Activated T-helper 9 cell treated with anti-CD3 and anti-CD28 coated beads, Interleukin-2, amount 50 U/mL, for 16 hours (primary cell): Measurements from ENCODE around the gene PARD6G.

ENCODE experiments used
- DNase-seq: peaks from one replicate; pipeline ENCODE4 v3.0.0-alpha.2; 2020; ENCODE audit warnings: low read depth

The PARD6G gene

DNA sequence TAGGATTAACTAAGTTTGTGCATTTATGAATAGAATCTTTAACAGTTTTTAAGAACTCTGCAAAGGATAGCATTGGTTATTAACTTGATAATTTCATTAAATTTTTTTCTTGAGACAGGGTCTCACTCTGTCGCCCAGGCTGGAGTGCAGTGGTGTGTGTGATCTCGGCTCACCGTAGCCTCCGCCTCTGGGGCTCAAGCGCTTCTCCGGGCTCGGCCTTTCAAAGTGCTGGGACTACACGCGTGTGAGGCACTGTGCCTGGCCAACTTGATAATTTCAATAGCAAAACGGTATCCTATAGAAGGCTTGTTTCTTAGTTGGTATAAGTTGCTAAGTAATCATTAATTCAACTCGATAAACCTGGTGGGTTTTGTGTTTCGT, 100.3 kb downstream of the PARD6G start:
- no peak for DNase-seq

DNA sequence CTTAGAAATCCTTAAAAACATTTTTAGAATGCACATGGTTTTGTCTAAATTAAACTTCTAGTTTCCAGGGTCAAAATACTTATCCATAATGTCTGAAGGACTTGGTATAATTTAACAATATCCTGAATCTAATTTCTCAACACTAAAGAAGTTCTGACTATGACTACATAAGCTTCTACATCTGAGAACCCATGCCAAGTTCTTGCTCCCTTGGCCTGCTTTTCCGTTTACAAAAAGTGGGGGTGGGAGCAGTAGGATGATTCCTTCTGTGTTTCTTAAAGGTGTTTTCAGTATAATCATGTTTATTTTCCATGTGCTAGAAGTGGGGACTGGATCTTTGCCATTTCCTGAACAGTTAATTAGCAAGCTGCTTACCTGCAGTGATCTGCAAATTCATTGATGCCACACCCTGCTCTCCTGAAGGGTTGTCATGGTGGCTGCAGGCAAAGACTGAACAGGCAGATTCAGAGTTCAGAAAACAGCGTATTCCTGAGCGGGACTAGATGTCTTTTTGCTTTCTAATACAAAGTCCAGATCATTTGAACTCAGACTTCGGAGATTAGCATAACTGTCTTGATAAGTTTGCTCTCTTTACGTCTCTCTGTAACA, 102.0 kb downstream of the PARD6G start:
- DNase-seq: no peak

GRCh38 chr18:80143881-80144280, 103.4 kb downstream of the PARD6G start:
- DNase-seq: no peak

- no peak for DNase-seq
Observed at GRCh38 chr18:80140455-80140985, 106.8 kb downstream of the PARD6G start.

DNA sequence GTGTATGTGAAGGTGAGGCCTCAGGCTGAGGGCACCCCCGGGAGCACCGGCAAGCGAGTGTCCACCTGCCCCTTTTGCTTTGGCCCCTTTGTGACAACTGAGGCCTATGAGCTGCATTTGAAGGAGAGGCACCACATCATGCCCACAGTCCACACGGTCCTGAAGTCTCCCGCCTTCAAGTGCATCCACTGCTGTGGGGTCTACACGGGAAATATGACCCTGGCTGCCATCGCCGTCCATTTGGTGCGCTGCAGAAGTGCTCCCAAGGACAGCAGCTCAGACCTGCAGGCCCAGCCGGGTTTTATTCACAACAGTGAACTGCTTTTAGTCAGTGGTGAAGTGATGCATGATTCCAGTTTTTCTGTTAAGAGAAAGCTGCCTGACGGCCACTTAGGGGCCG, 109.3 kb downstream of the PARD6G start:
- DNase-seq: no peak

DNA sequence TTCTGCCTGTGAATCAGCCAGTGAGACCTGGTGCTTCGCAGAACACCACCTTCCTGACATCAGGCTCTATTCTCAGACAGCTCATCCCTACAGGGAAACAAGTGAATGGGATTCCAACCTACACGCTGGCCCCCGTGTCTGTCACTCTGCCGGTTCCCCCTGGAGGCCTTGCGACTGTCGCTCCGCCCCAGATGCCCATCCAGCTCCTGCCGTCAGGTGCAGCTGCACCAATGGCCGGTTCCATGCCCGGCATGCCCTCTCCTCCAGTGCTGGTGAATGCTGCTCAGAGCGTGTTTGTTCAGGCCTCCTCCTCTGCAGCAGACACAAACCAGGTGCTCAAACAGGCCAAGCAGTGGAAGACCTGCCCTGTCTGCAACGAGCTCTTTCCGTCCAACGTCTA, 110.2 kb downstream of the PARD6G start:
- no peak for DNase-seq

DNA sequence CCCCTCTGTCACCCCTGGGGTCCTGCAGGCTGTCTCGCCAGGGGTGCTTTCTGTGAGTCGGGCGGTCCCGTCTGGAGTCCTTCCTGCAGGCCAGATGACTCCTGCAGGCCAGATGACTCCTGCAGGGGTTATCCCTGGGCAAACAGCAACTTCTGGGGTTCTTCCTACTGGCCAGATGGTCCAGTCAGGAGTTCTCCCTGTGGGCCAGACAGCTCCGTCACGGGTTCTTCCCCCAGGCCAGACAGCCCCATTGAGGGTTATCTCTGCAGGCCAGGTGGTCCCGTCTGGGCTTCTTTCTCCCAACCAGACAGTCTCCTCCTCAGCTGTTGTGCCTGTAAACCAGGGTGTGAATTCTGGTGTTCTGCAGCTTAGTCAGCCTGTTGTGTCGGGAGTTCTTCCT, 110.6 kb downstream of the PARD6G start:
- DNase-seq: no peak

- DNase-seq: no peak
Observed at GRCh38 chr18:80135136-80135535, 112.2 kb downstream of the PARD6G start.

- no peak for DNase-seq
Observed at GRCh38 chr18:80133124-80133523, 114.2 kb downstream of the PARD6G start.

- DNase-seq: no peak
Observed at GRCh38 chr18:80132180-80132812, 115.0 kb downstream of the PARD6G start.

DNA sequence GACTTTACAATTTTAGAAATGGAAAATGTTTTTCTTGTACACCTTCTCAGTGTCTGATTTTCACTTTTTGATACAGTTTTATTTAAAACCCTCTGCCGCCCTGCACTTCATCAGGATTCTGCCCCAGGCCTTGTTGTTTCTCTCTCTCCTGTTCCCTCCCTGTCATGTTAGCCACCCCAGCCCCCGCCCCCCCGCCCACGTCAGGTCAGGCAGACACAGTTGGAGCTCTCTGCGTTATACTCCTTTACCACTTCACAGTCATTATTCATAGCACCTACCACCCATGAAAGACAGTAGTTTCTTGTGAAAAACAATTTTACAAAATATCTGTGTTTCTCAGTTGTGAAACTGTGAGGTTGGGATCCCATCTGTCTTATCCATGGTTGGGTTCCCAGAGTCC, 116.8 kb downstream of the PARD6G start:
- DNase-seq: no peak

DNA sequence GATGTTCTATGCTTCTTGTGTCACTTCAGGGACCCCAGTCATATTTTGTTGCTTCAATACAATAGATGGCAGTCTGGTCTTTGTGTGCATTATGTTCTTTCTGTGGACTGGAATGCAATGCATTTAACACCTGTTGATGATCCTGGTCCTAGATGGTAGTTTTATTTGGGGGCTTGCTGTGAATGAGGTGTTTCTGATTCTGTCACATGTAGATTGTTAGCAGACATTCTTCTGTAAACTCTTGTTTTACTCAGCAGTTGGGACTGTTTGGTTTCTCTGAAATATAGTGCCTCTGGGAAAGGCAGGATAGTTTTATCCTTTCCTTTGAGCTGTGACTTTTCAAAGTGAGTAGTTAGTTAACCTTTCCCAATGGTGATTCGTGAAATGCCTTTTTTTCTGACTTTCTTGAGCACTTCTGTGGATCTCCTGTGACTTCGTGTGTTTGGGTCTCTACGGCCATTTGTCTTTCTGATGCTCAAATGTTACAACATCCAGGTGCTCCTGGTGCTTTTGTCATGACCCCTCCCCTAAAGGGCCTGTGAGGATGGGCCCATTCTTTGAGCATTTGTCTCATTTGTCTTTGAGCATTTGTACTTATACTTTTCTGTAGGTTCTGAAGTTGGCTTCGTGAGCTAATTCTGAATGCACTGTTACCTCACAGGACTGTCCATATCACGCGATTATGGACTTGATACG, 117.5 kb downstream of the PARD6G start:
- DNase-seq: no peak

- no peak for DNase-seq
Observed at GRCh38 chr18:80127635-80128034, 119.7 kb downstream of the PARD6G start.

DNA sequence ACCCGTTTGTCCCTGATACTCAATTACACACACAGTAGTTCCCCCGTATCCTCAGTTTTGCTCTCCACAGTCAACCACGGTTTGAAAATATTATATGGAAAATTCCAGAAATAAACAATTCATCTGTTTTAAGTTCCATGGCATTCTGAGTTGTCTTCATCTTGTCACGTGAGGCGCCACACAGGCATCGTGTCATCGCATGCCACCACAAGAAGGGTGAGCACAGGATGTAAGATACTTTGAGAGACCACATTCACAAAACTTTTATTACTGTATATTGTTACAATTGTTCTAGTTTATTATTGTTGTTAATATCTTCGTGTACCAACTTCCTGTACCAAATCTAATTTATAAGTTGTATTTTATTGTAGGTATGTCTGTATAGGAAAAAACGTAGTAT, 120.5 kb downstream of the PARD6G start:
- no peak for DNase-seq

- no peak for DNase-seq
Observed at GRCh38 chr18:80124131-80124530, 123.2 kb downstream of the PARD6G start.

- DNase-seq: no peak
Observed at GRCh38 chr18:80120932-80121331, 126.4 kb downstream of the PARD6G start.

GRCh38 chr18:80119111-80119510, 128.2 kb downstream of the PARD6G start:
- DNase-seq: no peak

GRCh38 chr18:80115035-80115434, 132.3 kb downstream of the PARD6G start:
- DNase-seq: no peak

DNA sequence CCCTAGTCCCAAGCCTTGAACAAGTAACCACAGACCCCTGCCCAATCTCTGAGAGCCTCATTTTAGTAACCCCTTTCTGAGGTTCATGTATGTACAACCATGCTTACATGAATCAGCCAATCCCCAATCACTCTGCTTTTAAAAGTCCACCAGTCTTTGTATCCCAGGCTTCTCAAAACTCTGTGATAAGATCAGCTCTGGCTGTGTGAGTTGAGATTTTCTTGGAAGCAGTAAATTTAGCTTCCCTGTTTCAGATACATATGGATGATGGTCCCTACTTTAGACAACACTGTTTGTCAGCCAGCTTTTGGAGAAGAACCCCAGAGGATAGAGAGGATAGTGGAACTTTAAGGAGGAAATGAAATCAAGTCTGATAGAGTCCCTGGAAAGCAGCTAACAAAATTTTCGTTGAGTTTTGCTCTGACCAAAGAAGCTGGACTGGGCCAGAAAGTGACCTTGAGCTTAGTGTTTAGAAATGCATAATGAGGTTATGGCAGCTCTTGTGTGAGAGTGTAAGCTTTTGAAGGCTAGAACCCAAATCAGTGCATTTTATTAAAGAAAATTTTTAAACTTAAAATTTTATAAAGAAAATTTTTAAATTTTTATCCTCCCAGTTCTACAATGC, 134.6 kb downstream of the PARD6G start:
- DNase-seq: no peak

DNA sequence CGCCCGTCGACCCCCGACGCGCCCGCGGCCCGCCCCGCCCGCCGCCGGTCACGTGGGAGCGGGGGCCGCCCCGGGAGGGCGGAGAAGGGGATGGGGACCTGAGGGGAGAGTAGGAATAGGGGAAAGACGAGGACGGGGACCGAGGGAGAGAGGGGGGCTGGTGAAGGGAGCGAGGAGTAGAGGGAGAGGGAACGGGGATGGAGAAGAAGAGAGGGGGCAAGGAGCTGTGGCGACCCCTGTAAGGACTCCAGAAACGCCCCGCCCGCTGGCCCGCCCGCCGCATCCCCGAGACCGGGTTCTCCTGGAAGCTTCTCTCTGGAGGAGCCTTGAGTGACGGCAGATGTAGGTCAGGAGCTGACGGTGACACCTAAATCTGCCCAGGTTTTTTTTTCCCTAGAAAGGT, 137.6 kb downstream of the PARD6G start:
- DNase-seq: no peak

- peak; percentile 70 for DNase-seq
Observed at GRCh38 chr18:80108739-80109675, 138.3 kb downstream of the PARD6G start, which contains the start of gene ADNP2. ADNP2 (plus strand) TSS chr18:80109262; CDS start chr18:80117543, 8,281 bp downstream.

DNA sequence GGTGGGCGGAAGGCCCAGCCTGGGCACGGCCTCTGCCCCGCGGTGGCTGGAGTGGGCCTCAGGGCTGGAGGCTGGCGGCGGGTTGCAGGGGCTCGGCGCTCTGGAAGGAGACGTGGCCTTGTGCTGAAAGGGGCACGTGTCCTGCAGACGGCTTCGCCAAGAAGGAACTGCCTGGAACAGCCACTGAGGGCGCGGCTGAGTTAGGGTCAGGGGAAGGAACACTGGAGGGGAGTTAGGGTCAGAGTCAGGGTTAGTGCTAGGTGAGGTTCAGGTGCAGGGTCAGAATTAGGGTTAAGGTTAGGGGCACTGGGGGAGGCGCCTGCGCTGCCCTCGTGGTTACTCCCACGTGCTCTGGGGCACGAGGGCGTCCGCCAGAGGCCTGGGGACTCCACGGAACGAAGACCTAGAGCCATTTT, 139.2 kb downstream of the PARD6G start:
- DNase-seq: peak; percentile 3
